WTC11 (cell line): ENCODE results near the gene BACH2. TPM values are rescaled to one million over a fixed set of nuclear protein-coding genes. Genes with fewer than 3 reads are reported as not detected.

Source experiments
- ATAC-seq: fragments of 200-7000 bp; cut with Tn5 transposase; 2 replicates; pipeline ENCODE4 v1.10.0; 2021; ENCODE audit warnings: mild to moderate bottlenecking, moderate library complexity
- CTCF ChIA-PET: fragments of 300-600 bp; sonication (Branson Sonifier 250); formaldehyde crosslinking; loops from one replicate; lab custom pipeline; 2021; ENCODE audit warnings: antibody characterized with exemption; lab: Charles Lee
- POLR2A ChIA-PET: fragments of 350-600 bp; sonication (Branson Sonifier 250); formaldehyde crosslinking; loops from one replicate; lab custom pipeline; 2021; ENCODE audit warnings: antibody characterized with exemption; lab: Charles Lee
- DNase-seq: peaks from one replicate; pipeline ENCODE4 v3.0.0; 2021; ENCODE audit warnings: low spot score
- H3K27ac Mint-ChIP-seq: 2 replicates; pipeline ENCODE4 v1.8.0; 2021; ENCODE audit warnings: mixed read lengths
- H3K27me3 Mint-ChIP-seq: 2 replicates; pipeline ENCODE4 v1.8.0; 2021; ENCODE audit warnings: low read depth, mild to moderate bottlenecking, moderate library complexity, mixed read lengths
- H3K36me3 Mint-ChIP-seq: 2 replicates; pipeline ENCODE4 v1.8.0; 2021; ENCODE audit warnings: mixed read lengths
- H3K4me1 Mint-ChIP-seq: 2 replicates; pipeline ENCODE4 v1.8.0; 2022; ENCODE audit warnings: mixed read lengths
- H3K4me3 Mint-ChIP-seq: 2 replicates; pipeline ENCODE4 v1.8.0; 2021; ENCODE audit warnings: mild to moderate bottlenecking, moderate library complexity, mixed read lengths
- H3K9me3 Mint-ChIP-seq: 2 replicates; pipeline ENCODE4 v1.8.0; 2021; ENCODE audit warnings: mixed read lengths
- AFF4 ChIP-seq: sonication (generic); formaldehyde crosslinking; IDR thresholded peaks from 2 replicates; pipeline ENCODE4 v1.8.1; 2023; ENCODE audit warnings: mild to moderate bottlenecking, missing genetic modification reagents, borderline replicate concordance
- ARID4B ChIP-seq: sonication (generic); formaldehyde crosslinking; IDR thresholded peaks from 2 replicates; pipeline ENCODE4 v1.8.0; 2023; ENCODE audit warnings: missing genetic modification reagents, mild to moderate bottlenecking, borderline replicate concordance
- ATF2 ChIP-seq: sonication (generic); formaldehyde crosslinking; IDR thresholded peaks from 2 replicates; pipeline ENCODE4 v1.8.1; 2022; ENCODE audit warnings: low read depth, missing genetic modification reagents, borderline replicate concordance
- ESRRA ChIP-seq: sonication (generic); formaldehyde crosslinking; IDR thresholded peaks from 2 replicates; pipeline ENCODE4 v1.8.1; 2022; ENCODE audit warnings: mild to moderate bottlenecking, missing genetic modification reagents, borderline replicate concordance
- FOXJ3 ChIP-seq: sonication (generic); formaldehyde crosslinking; IDR thresholded peaks from 2 replicates; pipeline ENCODE4 v1.9.0; 2021; ENCODE audit warnings: missing genetic modification reagents, mild to moderate bottlenecking, borderline replicate concordance
- IRF1 ChIP-seq: sonication (generic); formaldehyde crosslinking; IDR thresholded peaks from 2 replicates; pipeline ENCODE4 v1.8.0; 2023; ENCODE audit warnings: missing genetic modification reagents
- MXD4 ChIP-seq: fragments of 250-450 bp; sonication (Bioruptor Pico); IDR thresholded peaks from 2 replicates; pipeline ENCODE4 v1.8.0; 2021; ENCODE audit warnings: mild to moderate bottlenecking, moderate library complexity, borderline replicate concordance
- NR1H2 ChIP-seq: sonication (generic); formaldehyde crosslinking; IDR thresholded peaks from 2 replicates; pipeline ENCODE4 v1.9.0; 2021; ENCODE audit warnings: mild to moderate bottlenecking, moderate library complexity, missing genetic modification reagents
- RELA ChIP-seq: sonication (generic); formaldehyde crosslinking; IDR thresholded peaks from 2 replicates; pipeline ENCODE4 v1.8.1; 2022; ENCODE audit warnings: missing genetic modification reagents, mild to moderate bottlenecking, borderline replicate concordance
- SP1 ChIP-seq: sonication (generic); formaldehyde crosslinking; conservative IDR thresholded peaks from 2 replicates; pipeline ENCODE4 v1.8.1; 2022; ENCODE audit warnings: missing genetic modification reagents
- USF2 ChIP-seq: sonication (generic); formaldehyde crosslinking; IDR thresholded peaks from 2 replicates; pipeline ENCODE4 v1.8.1; 2023; ENCODE audit warnings: mild to moderate bottlenecking, missing genetic modification reagents, moderate library complexity
- ZBTB21 ChIP-seq: sonication (generic); formaldehyde crosslinking; IDR thresholded peaks from 2 replicates; pipeline ENCODE4 v1.8.1; 2023; ENCODE audit warnings: mild to moderate bottlenecking, missing genetic modification reagents, borderline replicate concordance
- ZNF263 ChIP-seq: sonication (generic); formaldehyde crosslinking; IDR thresholded peaks from 2 replicates; pipeline ENCODE4 v1.8.1; 2022; ENCODE audit warnings: low read depth, mild to moderate bottlenecking, moderate library complexity, missing genetic modification reagents
- ZNF671 ChIP-seq: fragments of 250-450 bp; sonication (Bioruptor Pico); IDR thresholded peaks from 2 replicates; pipeline ENCODE4 v1.8.0; 2021; ENCODE audit warnings: mild to moderate bottlenecking
- total RNA-seq: library from RNA; stranded (reverse); gene quantifications from 3 replicates; pipeline ENCODE4 v1.2.3, GENCODE V29; 2021
- TF ChIP-seq, protein P1 (sequence below): sonication (generic); formaldehyde crosslinking; IDR thresholded peaks from 2 replicates; pipeline ENCODE4 v1.8.1; 2022; ENCODE audit warnings: low read depth, mild to moderate bottlenecking, moderate library complexity, missing genetic modification reagents, borderline replicate concordance
- TF ChIP-seq, protein P2 (sequence below): fragments of 250-450 bp; sonication (Bioruptor Pico); IDR thresholded peaks from 2 replicates; pipeline ENCODE4 v1.9.0; 2021; ENCODE audit warnings: mild to moderate bottlenecking
- TF ChIP-seq, protein P3 (sequence below): sonication (generic); formaldehyde crosslinking; IDR thresholded peaks from 2 replicates; pipeline ENCODE4 v1.8.0; 2022; ENCODE audit warnings: mild to moderate bottlenecking, missing genetic modification reagents

The BACH2 gene
- total RNA-seq, 1 experiment from 2014 or later: 5.9 TPM

GRCh38 chr6:90214966-90215365 lies 81.7 kb downstream of the BACH2 start (continued):
- no peak for TF ChIP-seq MXD4 (CRISPR knock-in tag)
- no peak for TF ChIP-seq NR1H2
- TF ChIP-seq, protein P1, sequence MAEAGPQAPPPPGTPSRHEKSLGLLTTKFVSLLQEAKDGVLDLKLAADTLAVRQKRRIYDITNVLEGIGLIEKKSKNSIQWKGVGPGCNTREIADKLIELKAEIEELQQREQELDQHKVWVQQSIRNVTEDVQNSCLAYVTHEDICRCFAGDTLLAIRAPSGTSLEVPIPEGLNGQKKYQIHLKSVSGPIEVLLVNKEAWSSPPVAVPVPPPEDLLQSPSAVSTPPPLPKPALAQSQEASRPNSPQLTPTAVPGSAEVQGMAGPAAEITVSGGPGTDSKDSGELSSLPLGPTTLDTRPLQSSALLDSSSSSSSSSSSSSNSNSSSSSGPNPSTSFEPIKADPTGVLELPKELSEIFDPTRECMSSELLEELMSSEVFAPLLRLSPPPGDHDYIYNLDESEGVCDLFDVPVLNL (CRISPR knock-in tag): no peak
- TF ChIP-seq, protein P2, sequence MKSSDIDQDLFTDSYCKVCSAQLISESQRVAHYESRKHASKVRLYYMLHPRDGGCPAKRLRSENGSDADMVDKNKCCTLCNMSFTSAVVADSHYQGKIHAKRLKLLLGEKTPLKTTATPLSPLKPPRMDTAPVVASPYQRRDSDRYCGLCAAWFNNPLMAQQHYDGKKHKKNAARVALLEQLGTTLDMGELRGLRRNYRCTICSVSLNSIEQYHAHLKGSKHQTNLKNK (CRISPR knock-in tag): no peak

- no peak overlapping the region for H3K27ac Mint-ChIP-seq
- TF ChIP-seq RELA: no peak
- no peak for TF ChIP-seq SP1 (CRISPR knock-in tag)
- TF ChIP-seq, protein P3, sequence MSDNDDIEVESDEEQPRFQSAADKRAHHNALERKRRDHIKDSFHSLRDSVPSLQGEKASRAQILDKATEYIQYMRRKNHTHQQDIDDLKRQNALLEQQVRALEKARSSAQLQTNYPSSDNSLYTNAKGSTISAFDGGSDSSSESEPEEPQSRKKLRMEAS (CRISPR knock-in tag): no peak
- no peak for TF ChIP-seq ZNF263 (CRISPR knock-in tag)
- no peak for TF ChIP-seq ZBTB21 (CRISPR knock-in tag)
- TF ChIP-seq IRF1 (CRISPR knock-in tag): no peak
- TF ChIP-seq USF2 (CRISPR knock-in tag): no peak
- no peak for TF ChIP-seq ATF2
- TF ChIP-seq, protein P2 (CRISPR knock-in tag): no peak
- TF ChIP-seq, protein P1 (CRISPR knock-in tag): no peak
- no peak for TF ChIP-seq ZNF671 (CRISPR knock-in tag)
- no peak for TF ChIP-seq MXD4 (CRISPR knock-in tag)
- no peak for TF ChIP-seq AFF4 (CRISPR knock-in tag)
- no peak for TF ChIP-seq ESRRA
- no peak for TF ChIP-seq FOXJ3 (CRISPR knock-in tag)
- TF ChIP-seq ARID4B (CRISPR knock-in tag): no peak
- ChIA-PET CTCF (interaction anchor here (0.7 kb wide), 1 partner anchor 274 kb away, joined by 4 read pairs; no protein-coding TSS in a partner anchor), POLR2A (no interaction called here)
- DNase-seq (no peak), ATAC-seq (no peak)
- no peaks in the 10 kb centered on the region for H3K27me3 Mint-ChIP-seq
- 0 out of 2 replicates have a peak, but pooled peaks cover 7% of the 10 kb centered on the region for H3K4me1 Mint-ChIP-seq
- no peaks in the 10 kb centered on the region for H3K9me3 Mint-ChIP-seq
- no peak overlapping the region for H3K4me3 Mint-ChIP-seq
- H3K36me3 Mint-ChIP-seq: no peaks in the 10 kb centered on the region
Measured at GRCh38 chr6:90214461-90214860, 82.2 kb downstream of the BACH2 start.
